ENCODE data around the gene RASEF.
"Not testable (repeated sequence)": the region's sequence is repeated elsewhere in the genome, so short reads cannot be mapped to it uniquely, and the experiment has no call there.

The RASEF gene

GRCh38 chr9:83062651-83063527 is at the start of gene RASEF:
RASEF (minus strand) TSS chr9:83063142; CDS start chr9:83062867, 275 bp downstream.
- DNase-seq: peak; percentile 41 to 51

GRCh38 chr9:83111169-83111568 is 48.2 kb upstream of the RASEF start:
- DNase-seq: no peak

GRCh38 chr9:83109296-83109695 is 46.4 kb upstream of the RASEF start:
- no peak for DNase-seq

DNA sequence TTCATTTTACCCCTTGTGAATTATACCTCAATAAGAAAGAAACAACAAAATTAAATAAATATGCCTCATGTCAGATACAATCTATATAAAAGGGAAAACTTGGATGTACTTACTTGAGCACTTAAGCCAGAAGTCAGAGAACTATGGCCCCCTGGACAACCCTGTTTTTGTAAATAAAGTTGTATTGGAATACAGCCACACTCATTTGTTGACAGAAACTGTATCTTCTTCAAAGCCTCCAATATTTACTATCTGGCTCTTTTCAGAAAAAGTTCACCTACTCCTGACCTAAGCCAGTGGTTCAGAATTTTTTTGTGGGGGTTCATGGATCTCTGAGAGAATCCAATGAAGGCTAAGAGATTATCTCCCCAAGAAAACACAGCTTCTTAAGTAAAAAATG is 45.3 kb upstream of the RASEF start:
- no peak for DNase-seq

DNA sequence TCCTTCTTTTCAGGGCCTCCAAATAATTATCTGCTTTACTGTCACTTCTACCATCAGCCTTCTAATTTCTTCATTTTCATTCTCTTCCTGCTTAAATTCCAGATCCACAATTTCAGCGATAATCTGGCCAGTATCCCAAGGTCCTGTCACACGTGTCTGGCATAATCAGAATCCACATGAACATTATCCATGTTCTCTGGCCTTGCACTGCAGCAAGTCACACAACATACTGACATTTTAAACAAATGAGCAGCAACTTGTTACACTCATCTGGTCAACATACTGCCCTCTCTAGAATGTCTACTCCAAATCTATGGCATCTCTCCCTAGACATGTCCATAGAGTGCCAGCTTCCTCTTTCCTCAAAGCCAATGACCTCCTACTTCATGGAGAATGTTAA is 43.8 kb upstream of the RASEF start:
- no peak for DNase-seq

DNA sequence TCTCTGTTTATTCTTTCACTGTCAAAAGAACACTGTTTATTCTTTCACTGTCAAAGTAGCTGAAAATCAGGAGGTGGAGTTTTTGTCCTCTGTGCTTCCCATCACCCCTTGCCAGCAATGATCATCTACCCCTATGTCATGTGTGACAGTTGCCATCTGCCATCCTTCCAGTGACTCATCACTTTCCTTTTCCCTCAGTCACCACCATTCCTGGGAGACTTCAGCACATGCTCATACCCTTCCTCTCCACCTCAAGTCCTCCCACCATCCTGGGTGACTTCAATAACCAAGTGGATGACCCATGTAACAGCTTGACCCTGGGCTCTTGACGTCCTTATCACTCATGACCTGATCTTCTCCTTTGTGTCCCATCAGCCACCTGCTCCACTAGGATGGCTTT is 43.3 kb upstream of the RASEF start:
- DNase-seq: no peak

DNA sequence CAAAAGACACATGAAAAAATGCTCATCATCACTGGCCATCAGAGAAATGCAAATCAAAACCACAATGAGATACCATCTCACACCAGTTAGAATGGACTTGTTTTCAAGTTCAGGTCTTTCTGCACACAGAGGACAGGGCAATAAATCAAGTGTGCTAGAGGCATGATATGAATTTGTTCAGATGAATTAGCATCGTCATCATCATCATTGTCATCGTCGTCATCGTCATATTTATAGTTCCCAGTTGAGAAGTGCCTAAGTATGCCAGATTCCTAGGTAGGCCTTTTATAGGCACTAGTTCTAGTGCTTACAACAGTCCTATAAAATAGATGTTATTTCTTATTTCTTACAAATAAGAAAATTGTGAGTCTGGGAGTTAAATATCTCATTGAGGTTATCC is 34.7 kb upstream of the RASEF start:
- no peak for DNase-seq

GRCh38 chr9:83093311-83093710 is 30.4 kb upstream of the RASEF start:
- not testable (repeated sequence) for DNase-seq

- DNase-seq: peak in 1 of 2 experiments; percentile 34
Observed at GRCh38 chr9:83081846-83082245, 18.9 kb upstream of the RASEF start.

GRCh38 chr9:83081010-83081409 is 18.1 kb upstream of the RASEF start:
- no peak for DNase-seq

GRCh38 chr9:83075932-83076331 is 13.0 kb upstream of the RASEF start:
- DNase-seq: not testable (repeated sequence)

- DNase-seq: not testable (repeated sequence)
Observed at GRCh38 chr9:83072498-83072897, 9.6 kb upstream of the RASEF start.

GRCh38 chr9:83071626-83072025 is 8.7 kb upstream of the RASEF start:
- no peak for DNase-seq

GRCh38 chr9:83070261-83070660 is 7.3 kb upstream of the RASEF start:
- DNase-seq: no peak

- no peak for DNase-seq
Observed at GRCh38 chr9:83069651-83070050, 6.7 kb upstream of the RASEF start.

- no peak for DNase-seq
Observed at GRCh38 chr9:83068414-83068813, 5.5 kb upstream of the RASEF start.

DNA sequence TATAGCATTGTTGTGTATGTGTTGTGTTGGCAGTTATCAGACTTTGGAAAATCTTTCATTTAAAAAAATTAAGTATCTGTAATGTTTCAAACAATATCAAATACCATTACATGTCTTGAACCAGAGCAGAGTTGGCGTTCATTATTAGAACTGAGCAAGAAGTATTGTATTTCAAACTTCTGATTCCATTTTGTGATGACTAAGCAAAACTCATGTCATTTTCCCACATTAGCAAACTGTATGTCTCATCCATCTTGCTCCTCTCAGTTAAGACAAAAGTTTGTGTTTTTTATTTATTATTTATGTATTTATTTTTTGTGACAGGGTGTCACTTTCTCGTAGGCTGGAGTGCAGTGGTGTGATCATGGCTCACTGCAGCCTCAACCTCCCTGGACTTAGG is 4.6 kb upstream of the RASEF start:
- DNase-seq: no peak

GRCh38 chr9:83066771-83067170 is 3.8 kb upstream of the RASEF start:
- DNase-seq: no peak

GRCh38 chr9:83065233-83065632 is 2.3 kb upstream of the RASEF start:
- DNase-seq: no peak

DNA sequence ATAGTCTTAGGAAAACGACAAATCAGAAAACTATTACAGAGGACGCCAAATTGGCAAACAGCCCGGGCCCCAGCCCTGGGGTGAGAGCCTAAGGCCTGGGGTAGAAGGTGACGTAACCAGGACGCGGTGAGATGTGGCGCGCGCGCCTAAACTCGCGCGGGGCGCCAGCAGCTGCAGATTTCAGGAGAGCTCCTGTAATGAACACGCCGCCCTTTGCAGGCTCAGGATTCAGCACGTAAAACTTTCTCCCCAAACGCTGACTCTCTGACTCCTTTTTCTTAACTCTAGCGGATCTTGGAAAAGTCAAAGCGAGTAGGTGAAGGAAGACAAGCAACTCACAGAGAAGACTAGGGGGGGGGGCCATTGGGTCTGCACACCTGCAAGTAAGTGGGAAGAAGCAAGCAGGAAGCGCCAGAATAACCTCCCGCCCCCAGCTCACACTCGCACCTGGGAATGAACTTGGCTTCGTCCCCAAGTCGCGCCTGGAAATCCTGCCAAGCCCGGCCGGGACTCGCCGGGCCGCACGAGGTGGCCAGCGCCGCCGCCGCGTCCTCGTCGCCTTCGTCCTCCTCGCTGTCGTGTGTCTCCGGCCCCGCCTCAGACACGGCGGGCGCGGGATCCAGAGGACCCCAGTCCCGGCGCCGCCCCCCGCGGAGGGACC is 822 bp downstream of the RASEF start:
- DNase-seq: peak in 1 of 2 experiments; percentile 18

GRCh38 chr9:83061036-83061435 is 1.9 kb downstream of the RASEF start:
- no peak for DNase-seq

- DNase-seq: no peak
Observed at GRCh38 chr9:83060556-83060955, 2.4 kb downstream of the RASEF start.

GRCh38 chr9:83059417-83059816 is 3.5 kb downstream of the RASEF start:
- DNase-seq: no peak

DNA sequence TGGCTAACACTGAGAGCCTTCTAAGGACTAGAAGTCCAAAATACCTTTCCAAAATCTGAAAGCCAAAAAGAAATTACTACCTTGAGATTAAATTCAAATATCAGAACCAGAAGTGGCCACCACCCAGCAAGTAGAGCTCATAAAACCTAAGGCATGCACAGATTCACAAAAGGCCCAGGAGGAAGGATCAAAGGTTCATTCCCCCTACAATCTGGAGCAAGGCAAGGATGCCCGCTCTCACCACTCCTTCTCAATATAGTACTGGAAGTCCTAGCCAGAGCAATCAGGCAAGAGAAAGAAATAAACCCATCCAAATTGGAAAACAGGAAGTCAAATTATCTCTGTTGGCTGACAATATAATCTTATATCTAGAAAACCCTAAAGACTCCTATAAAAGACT is 6.0 kb downstream of the RASEF start:
- DNase-seq: no peak
